ENCODE measurements around the gene NTM.

- no peak for TF ChIP-seq CTCF (IDR thresholded peaks at IDR 0.05)
- TF ChIP-seq POLR2A (IDR thresholded peaks at IDR 0.05) = no peak
These were observed 285.9 kb downstream of the NTM start for GRCh38 chr11:131656179-131656838.

Measured in uterus (tissue), 2 donors.